Esophagus muscularis mucosa (tissue), 4 donors: Measurements from ENCODE around the gene WDR70. TPM values are rescaled to one million over a fixed set of nuclear protein-coding genes. Genes with fewer than 3 reads are reported as not detected.

Experiments
- DNase-seq: peaks from one replicate; pipeline ENCODE4 v3.0.0-alpha.2; 2017; ENCODE audit errors: extremely low spot score
- H3K27ac ChIP-seq, 4 donors: fragments of 200-600 bp; sonication (generic); replicated peaks in 1 of 4; 1 replicate in 3 of 4; 2 replicates in 1 of 4; pipeline ENCODE4 v1.5.1; 2016 to 2019; ENCODE audit warnings: mild to moderate bottlenecking in 1 of 4
- H3K27me3 ChIP-seq, 4 donors: fragments of 200-600 bp; sonication (generic); one replicate each; pipeline versions ENCODE4 v1.5.1 to v1.6.0; 2016 to 2019
- H3K36me3 ChIP-seq, 4 donors: fragments of 200-600 bp; sonication (generic); one replicate each; pipeline ENCODE4 v1.5.1; 2016 to 2019
- H3K4me1 ChIP-seq, 4 donors: fragments of 200-600 bp; sonication (generic); one replicate each; pipeline ENCODE4 v1.5.1; 2016 to 2019
- H3K4me3 ChIP-seq, 4 donors: fragments of 200-600 bp; sonication (generic); 1 replicate in 2 of 4; 2 replicates in 2 of 4; pipeline ENCODE4 v1.5.1; 2016 to 2019; ENCODE audit warnings: mild to moderate bottlenecking in 4 of 4, moderate library complexity in 1 of 4
- H3K9me3 ChIP-seq, 4 donors: fragments of 200-600 bp; sonication (generic); 1 replicate in 3 of 4; 2 replicates in 1 of 4; pipeline ENCODE4 v1.5.1; 2016 to 2019
- EP300 ChIP-seq: sonication (generic); formaldehyde crosslinking; IDR thresholded peaks from one replicate; pipeline ENCODE4 v1.6.1; 2017; ENCODE audit warnings: antibody characterized with exemption
- POLR2A ChIP-seq: fragments of 450-650 bp; IDR thresholded peaks from one replicate; pipeline ENCODE4 v1.6.1; 2017; ENCODE audit warnings: antibody characterized with exemption, moderate library complexity, mild to moderate bottlenecking, low read depth
- POLR2AphosphoS5 ChIP-seq, 2 donors: sonication (generic); formaldehyde crosslinking; IDR thresholded peaks; one replicate each; pipeline ENCODE4 v1.6.1; 2017; ENCODE audit warnings: antibody characterized with exemption in 2 of 2
- WGBS: methylation state at CpG from one replicate; pipeline ENCODE4 v1.1.5; 2018; 5-methylcytosine and 5-hydroxymethylcytosine counted together
- intact Hi-C: fragments of 100-400 bp; cut with DNase I; formaldehyde crosslinking; loops from one replicate; pipeline ENCODE4 v1.15.1; 2023
- total RNA-seq, 4 donors: library from RNA; depleted of rRNA; stranded (reverse); fragments of >200 nt; gene quantifications; one replicate each; pipeline versions ENCODE4 v1.1.0 to v1.2.1, GENCODE V29; 2016
- TF ChIP-seq, protein P1 (sequence below), 3 experiments: fragments of 200-600 bp in 2 of 3; fragments of 450-650 bp in 1 of 3; sonication (generic) in 2 of 3; IDR thresholded peaks; one replicate each; pipeline ENCODE4 v1.5.1; 2017 to 2019; ENCODE audit warnings: antibody characterized with exemption in 3 of 3, mild to moderate bottlenecking in 2 of 3, moderate library complexity in 1 of 3

Gene WDR70
- total RNA-seq, 4 donors from 2014 or later: 15.6 to 24.1 (median 19.6) TPM

DNA sequence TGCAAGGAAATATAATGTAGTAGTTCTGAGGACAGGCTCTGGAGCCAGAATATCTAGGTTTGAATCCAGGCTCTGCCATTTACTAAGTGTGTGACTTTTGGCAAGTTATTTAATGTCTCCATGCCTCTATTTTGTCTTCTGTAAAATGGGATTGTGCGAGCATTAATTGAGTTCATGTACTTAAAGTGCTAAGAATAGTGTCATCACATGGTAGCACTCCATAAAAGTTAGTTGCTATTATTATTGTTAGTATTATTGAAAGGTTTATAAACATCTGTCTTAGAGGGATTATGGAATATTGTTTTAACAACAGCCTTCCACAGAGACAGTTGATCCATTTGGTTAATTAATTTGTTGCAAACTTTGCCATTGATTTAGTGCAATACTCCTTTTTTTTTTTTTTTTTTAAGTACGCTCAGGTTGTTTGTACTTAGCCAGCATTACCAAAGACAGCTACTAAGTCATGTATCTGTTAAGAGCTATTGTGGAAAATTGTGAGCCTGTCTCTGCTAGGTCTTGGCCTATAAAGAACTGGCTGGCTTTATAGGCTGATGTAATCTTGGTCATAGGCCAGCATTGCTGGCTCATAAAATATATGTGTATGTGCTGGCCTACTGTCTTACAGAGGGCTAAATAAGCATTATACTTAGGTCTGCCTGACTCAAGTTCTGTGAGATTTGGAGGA lies 174.7 kb downstream of the WDR70 start:
- Histone ChIP-seq H3K4me1 (peaks cover 0 to 17% (median 9%) of the 10 kb centered on the region in 4 donors), H3K27ac (no peak overlapping the region), H3K27me3 (no peaks in the 10 kb centered on the region), H3K9me3 (no peaks in the 10 kb centered on the region), H3K36me3 (no peaks in the 10 kb centered on the region), H3K4me3 (no peak overlapping the region)
- intact Hi-C loops: no loop called here
- WGBS: 80% methylated on average over 2 of the region's 2 CpGs
- no peak for DNase-seq
- no peak for TF ChIP-seq EP300
- TF ChIP-seq, protein P1, sequence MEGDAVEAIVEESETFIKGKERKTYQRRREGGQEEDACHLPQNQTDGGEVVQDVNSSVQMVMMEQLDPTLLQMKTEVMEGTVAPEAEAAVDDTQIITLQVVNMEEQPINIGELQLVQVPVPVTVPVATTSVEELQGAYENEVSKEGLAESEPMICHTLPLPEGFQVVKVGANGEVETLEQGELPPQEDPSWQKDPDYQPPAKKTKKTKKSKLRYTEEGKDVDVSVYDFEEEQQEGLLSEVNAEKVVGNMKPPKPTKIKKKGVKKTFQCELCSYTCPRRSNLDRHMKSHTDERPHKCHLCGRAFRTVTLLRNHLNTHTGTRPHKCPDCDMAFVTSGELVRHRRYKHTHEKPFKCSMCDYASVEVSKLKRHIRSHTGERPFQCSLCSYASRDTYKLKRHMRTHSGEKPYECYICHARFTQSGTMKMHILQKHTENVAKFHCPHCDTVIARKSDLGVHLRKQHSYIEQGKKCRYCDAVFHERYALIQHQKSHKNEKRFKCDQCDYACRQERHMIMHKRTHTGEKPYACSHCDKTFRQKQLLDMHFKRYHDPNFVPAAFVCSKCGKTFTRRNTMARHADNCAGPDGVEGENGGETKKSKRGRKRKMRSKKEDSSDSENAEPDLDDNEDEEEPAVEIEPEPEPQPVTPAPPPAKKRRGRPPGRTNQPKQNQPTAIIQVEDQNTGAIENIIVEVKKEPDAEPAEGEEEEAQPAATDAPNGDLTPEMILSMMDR (IDR thresholded peaks at IDR 0.05): no peak
- TF ChIP-seq POLR2A: no peak
- no peak for TF ChIP-seq POLR2AphosphoS5 (IDR thresholded peaks at IDR 0.05)

DNA sequence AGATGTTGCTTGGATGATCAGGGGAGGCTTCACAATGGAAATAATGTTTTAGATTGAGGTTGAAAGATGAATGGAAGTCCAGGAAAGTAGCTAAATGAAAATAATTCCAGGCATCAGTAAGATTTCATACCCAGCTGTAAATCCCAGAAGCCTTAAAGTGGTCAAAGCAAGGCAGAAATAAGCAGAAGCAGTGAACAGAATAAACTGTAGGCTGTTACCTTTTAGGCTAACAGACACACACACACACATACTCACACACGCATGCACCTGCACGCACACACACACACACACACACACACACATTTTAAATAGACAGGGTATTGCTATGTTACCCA lies 175.3 kb downstream of the WDR70 start:
- no peak for TF ChIP-seq POLR2A
- TF ChIP-seq POLR2AphosphoS5 (IDR thresholded peaks at IDR 0.05): no peak
- TF ChIP-seq, protein P1 (IDR thresholded peaks at IDR 0.05): no peak
- no peak for TF ChIP-seq EP300
- peaks cover 0 to 17% (median 9%) of the 10 kb centered on the region in 4 donors for H3K4me1 ChIP-seq
- H3K27ac ChIP-seq: no peak overlapping the region
- no peak for DNase-seq
- no peaks in the 10 kb centered on the region for H3K9me3 ChIP-seq
- H3K27me3 ChIP-seq: no peaks in the 10 kb centered on the region
- no peak overlapping the region for H3K4me3 ChIP-seq
- 83% methylated on average over 2 of the region's 2 CpGs for WGBS
- intact Hi-C loops: no loop called here
- H3K36me3 ChIP-seq: no peaks in the 10 kb centered on the region

DNA sequence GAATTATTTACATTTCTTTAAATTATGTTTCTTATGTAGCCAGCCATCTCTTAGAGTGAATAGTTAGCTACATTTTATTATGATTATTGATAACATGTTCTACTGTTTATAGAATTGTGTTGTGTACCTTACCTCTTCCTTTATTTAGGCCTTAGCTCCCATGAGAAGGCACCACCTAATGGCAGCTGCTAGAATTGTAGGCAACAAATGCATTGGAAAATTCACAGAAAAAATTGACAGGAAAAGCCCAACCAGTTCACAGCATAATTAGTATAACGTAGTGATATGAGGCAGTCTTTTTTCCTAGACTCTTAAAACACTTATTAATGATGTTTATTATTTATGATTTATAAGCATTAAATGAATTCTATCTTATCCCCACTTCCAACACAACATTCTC lies 175.8 kb downstream of the WDR70 start:
- Histone ChIP-seq H3K4me1 (peaks cover 0 to 17% (median 9%) of the 10 kb centered on the region in 4 donors), H3K27ac (no peak overlapping the region), H3K4me3 (no peak overlapping the region), H3K9me3 (no peaks in the 10 kb centered on the region), H3K27me3 (no peaks in the 10 kb centered on the region), H3K36me3 (no peaks in the 10 kb centered on the region)
- DNase-seq: no peak
- TF ChIP-seq, protein P1 (IDR thresholded peaks at IDR 0.05): peak in 1 of 3 experiments; percentile 19
- TF ChIP-seq POLR2AphosphoS5 (IDR thresholded peaks at IDR 0.05): no peak
- intact Hi-C loops: no loop called here
- 26% methylated on average over 1 of the region's 1 CpG for WGBS

DNA sequence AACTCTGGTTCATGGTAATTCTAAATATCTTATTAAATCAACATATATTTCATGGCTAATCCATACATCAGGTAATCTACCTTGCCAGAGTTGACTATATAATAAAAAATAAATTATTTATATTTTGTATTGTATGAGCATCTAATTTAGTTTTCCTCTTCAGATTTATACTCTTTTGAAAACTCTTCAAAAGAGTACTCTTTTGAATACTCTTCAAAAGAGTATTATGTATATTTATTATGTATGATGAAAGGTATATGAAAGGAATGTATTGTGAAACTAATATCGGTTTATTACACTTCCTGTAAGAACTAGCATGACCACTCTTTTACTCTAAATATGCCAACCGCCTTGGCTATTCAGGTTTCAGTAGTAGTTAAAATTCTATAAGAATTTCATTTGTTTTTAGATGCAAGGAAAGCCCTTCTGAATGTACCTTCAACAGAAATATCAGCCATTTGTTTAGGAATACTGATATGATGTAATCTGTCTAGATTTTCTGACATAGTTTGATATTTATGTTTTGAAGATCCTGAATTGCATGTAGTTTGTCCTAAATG lies 178.7 kb downstream of the WDR70 start:
- peaks cover 0 to 14% (median 3%) of the 10 kb centered on the region in 4 donors for H3K4me1 ChIP-seq
- no peaks in the 10 kb centered on the region for H3K9me3 ChIP-seq
- intact Hi-C loops: no loop called here
- TF ChIP-seq EP300: no peak
- no peak for TF ChIP-seq POLR2A
- TF ChIP-seq, protein P1 (IDR thresholded peaks at IDR 0.05): no peak
- TF ChIP-seq POLR2AphosphoS5 (IDR thresholded peaks at IDR 0.05): no peak
- H3K27ac ChIP-seq: no peak overlapping the region
- no peaks in the 10 kb centered on the region for H3K36me3 ChIP-seq
- no peaks in the 10 kb centered on the region for H3K27me3 ChIP-seq
- 85% methylated on average over 2 of the region's 2 CpGs for WGBS
- H3K4me3 ChIP-seq: no peak overlapping the region
- no peak for DNase-seq
